ACHN (cell line): ENCODE measurements around the gene KCNC1.

Source experiments
- DNase-seq: peaks from one replicate; pipeline ENCODE4 v3.0.0-alpha.2; 2015
- in situ Hi-C: cut with HindIII; loops from 2 replicates; pipeline ENCODE4 v1.10.0; 2017; ENCODE audit warnings: low sequenced_read_pairs, low pct_ligation_motif_present, low pct_unique_long_range_greater_than_20kb

The KCNC1 gene

GRCh38 chr11:17831228-17831627 is 96.6 kb downstream of the KCNC1 start:
- in situ Hi-C loops = no loop called here
- DNase-seq = no peak

- no peak for DNase-seq
- in situ Hi-C loops = no loop called here
These were observed 97.3 kb downstream of the KCNC1 start for GRCh38 chr11:17831883-17832282.
